ENCODE measurements around the gene AGAP1. TPM values are rescaled to one million over a fixed set of nuclear protein-coding genes. Genes with fewer than 3 reads are reported as not detected.

Gene AGAP1
- 10 to 100 TPM; 28.9 to 33.3 TPM for total RNA-seq
- long read RNA-seq, donor 1, partial matches to known transcripts = 5 of 21 reads
- long read RNA-seq, donor 1, other reads (novel, unspliced or antisense) = 16 of 21 reads
- long read RNA-seq, donor 2, partial matches to known transcripts = 7 of 27 reads
- long read RNA-seq, donor 2, other reads (novel, unspliced or antisense) = 20 of 27 reads

GRCh38 chr2:235493775-235494715 lies at the start of gene AGAP1:
AGAP1 (plus strand) TSS chr2:235494043.
- intact Hi-C loops (cut with DNase I) = no loop called here
- peak; percentile 94 for DNase-seq (ENCODE audit: low spot score)

GRCh38 chr2:235444101-235444597 lies 49.7 kb upstream of the AGAP1 start:
- no peak for DNase-seq (ENCODE audit: low spot score)
- intact Hi-C loops (cut with DNase I) = no loop called here

GRCh38 chr2:235445116-235445515 lies 48.7 kb upstream of the AGAP1 start:
- intact Hi-C loops (cut with DNase I) = loop anchor here in 1 of 2 donors (5.0 kb wide), 1 partner anchor 1678 kb away; no protein-coding TSS in a partner anchor
- no peak for DNase-seq (ENCODE audit: low spot score)

GRCh38 chr2:235446082-235446481 lies 47.8 kb upstream of the AGAP1 start:
- DNase-seq (ENCODE audit: low spot score) = no peak
- intact Hi-C loops (cut with DNase I) = loop anchor here in 1 of 2 donors (5.0 kb wide), 1 partner anchor 1679 kb away; no protein-coding TSS in a partner anchor

GRCh38 chr2:235447210-235447609 lies 46.6 kb upstream of the AGAP1 start:
- intact Hi-C loops (cut with DNase I) = loop anchor here in 1 of 2 donors (5.0 kb wide), 1 partner anchor 1680 kb away; no protein-coding TSS in a partner anchor

GRCh38 chr2:235449568-235449967 lies 44.3 kb upstream of the AGAP1 start:
- intact Hi-C loops (cut with DNase I) = loop anchor here in 1 of 2 donors (5.0 kb wide), 1 partner anchor 1682 kb away; no protein-coding TSS in a partner anchor
- no peak for DNase-seq (ENCODE audit: low spot score)

More at GRCh38 chr2:235447210-235447609, 46.6 kb upstream of the AGAP1 start:
- no peak for DNase-seq (ENCODE audit: low spot score)

GRCh38 chr2:235453605-235454151 lies 40.2 kb upstream of the AGAP1 start:
- intact Hi-C loops (cut with DNase I) = no loop called here

GRCh38 chr2:235458839-235459273 lies 35.0 kb upstream of the AGAP1 start:
- DNase-seq (ENCODE audit: low spot score) = no peak
- intact Hi-C loops (cut with DNase I) = no loop called here

More at GRCh38 chr2:235453605-235454151, 40.2 kb upstream of the AGAP1 start:
- DNase-seq (ENCODE audit: low spot score) = no peak

GRCh38 chr2:235460548-235461047 lies 33.2 kb upstream of the AGAP1 start:
- intact Hi-C loops (cut with DNase I) = loop anchor here (2.0 to 10.0 kb wide), 2 partner anchors 24 to 1986 kb away; no protein-coding TSS in a partner anchor
- DNase-seq (ENCODE audit: low spot score) = no peak

- no peak for DNase-seq (ENCODE audit: low spot score)
- intact Hi-C loops (cut with DNase I) = loop anchor here (2.0 to 10.0 kb wide), 2 partner anchors 23 to 1987 kb away; no protein-coding TSS in a partner anchor
Measured at GRCh38 chr2:235461763-235462414, 32.0 kb upstream of the AGAP1 start.

GRCh38 chr2:235462415-235462790 lies 31.4 kb upstream of the AGAP1 start:
- no peak for DNase-seq (ENCODE audit: low spot score)
- intact Hi-C loops (cut with DNase I) = loop anchor here in 1 of 2 donors (10.0 kb wide), 1 partner anchor 1988 kb away; no protein-coding TSS in a partner anchor

GRCh38 chr2:235463893-235464292 lies 29.9 kb upstream of the AGAP1 start:
- intact Hi-C loops (cut with DNase I) = loop anchor here in 1 of 2 donors (10.0 kb wide), 1 partner anchor 1989 kb away; no protein-coding TSS in a partner anchor
- DNase-seq (ENCODE audit: low spot score) = no peak

GRCh38 chr2:235467588-235467987 lies 26.3 kb upstream of the AGAP1 start:
- intact Hi-C loops (cut with DNase I) = loop anchor here in 1 of 2 donors (10.0 kb wide), 1 partner anchor 1993 kb away; no protein-coding TSS in a partner anchor
- DNase-seq (ENCODE audit: low spot score) = no peak

GRCh38 chr2:235468978-235469655 lies 24.7 kb upstream of the AGAP1 start:
- intact Hi-C loops (cut with DNase I) = loop anchor here in 1 of 2 donors (10.0 kb wide), 1 partner anchor 1994 kb away; no protein-coding TSS in a partner anchor
- no peak for DNase-seq (ENCODE audit: low spot score)

GRCh38 chr2:235471186-235471747 lies 22.6 kb upstream of the AGAP1 start:
- intact Hi-C loops (cut with DNase I) = no loop called here
- no peak for DNase-seq (ENCODE audit: low spot score)

GRCh38 chr2:235472443-235472842 lies 21.4 kb upstream of the AGAP1 start:
- DNase-seq (ENCODE audit: low spot score) = no peak
- intact Hi-C loops (cut with DNase I) = no loop called here

- intact Hi-C loops (cut with DNase I) = no loop called here
- DNase-seq (ENCODE audit: low spot score) = no peak
Measured at GRCh38 chr2:235478609-235479008, 15.2 kb upstream of the AGAP1 start.

GRCh38 chr2:235479604-235480003 lies 14.2 kb upstream of the AGAP1 start:
- intact Hi-C loops (cut with DNase I) = no loop called here
- DNase-seq (ENCODE audit: low spot score) = peak; percentile 74
